ENCODE measurements around the gene C1orf50. TPM values are rescaled to one million over a fixed set of nuclear protein-coding genes. Genes with fewer than 3 reads are reported as not detected.

Gene C1orf50
- total RNA-seq, 6 experiments from 2014 or later, result 4.9 to 8.8 (median 6.0) TPM

GRCh38 chr1:42793824-42794223 is 26.8 kb downstream of the C1orf50 start:
- Mint-ChIP-seq H3K27me3 (ENCODE audit: insufficient read depth) (peaks cover 13% of the 10 kb centered on the region), H3K27ac (no peak overlapping the region), H3K36me3 (ENCODE audit: low read depth) (no peaks in the 10 kb centered on the region), H3K4me3 (no peak overlapping the region), H3K4me1 (ENCODE audit: low read depth) (no peaks in the 10 kb centered on the region), H3K9me3 (no peaks in the 10 kb centered on the region)
- no peak for TF ChIP-seq CTCF (IDR thresholded peaks at IDR 0.05)
- no peak for DNase-seq

- DNase-seq, result no peak
- TF ChIP-seq CTCF (IDR thresholded peaks at IDR 0.05), result no peak
- H3K36me3 Mint-ChIP-seq (ENCODE audit: low read depth), result no peaks in the 10 kb centered on the region
- H3K27me3 Mint-ChIP-seq (ENCODE audit: insufficient read depth), result peaks cover 12% of the 10 kb centered on the region
- no peaks in the 10 kb centered on the region for H3K9me3 Mint-ChIP-seq
- peaks cover 7% of the 10 kb centered on the region for H3K4me1 Mint-ChIP-seq (ENCODE audit: low read depth)
- no peak overlapping the region for H3K4me3 Mint-ChIP-seq
- H3K27ac Mint-ChIP-seq, result no peak overlapping the region
Observed at GRCh38 chr1:42797414-42797813, 30.4 kb downstream of the C1orf50 start.

- H3K4me3 Mint-ChIP-seq, result no peak overlapping the region
- no peaks in the 10 kb centered on the region for H3K36me3 Mint-ChIP-seq (ENCODE audit: low read depth)
- H3K27me3 Mint-ChIP-seq (ENCODE audit: insufficient read depth), result peaks cover 12% of the 10 kb centered on the region
- peaks cover 7% of the 10 kb centered on the region for H3K4me1 Mint-ChIP-seq (ENCODE audit: low read depth)
- no peak overlapping the region for H3K27ac Mint-ChIP-seq
- DNase-seq, result no peak
- H3K9me3 Mint-ChIP-seq, result no peaks in the 10 kb centered on the region
- TF ChIP-seq CTCF (IDR thresholded peaks at IDR 0.05), result no peak
Observed at GRCh38 chr1:42797979-42798378, 30.9 kb downstream of the C1orf50 start.

GRCh38 chr1:42801832-42802473 is 34.9 kb downstream of the C1orf50 start:
- H3K4me1 Mint-ChIP-seq (ENCODE audit: low read depth), result peaks cover 21% of the 10 kb centered on the region
- no peak overlapping the region for H3K4me3 Mint-ChIP-seq

GRCh38 chr1:42806171-42806570 is 39.1 kb downstream of the C1orf50 start:
- Mint-ChIP-seq H3K36me3 (ENCODE audit: low read depth) (peaks cover 7% of the 10 kb centered on the region; the same call in 1 of the 2 replicates), H3K9me3 (no peaks in the 10 kb centered on the region), H3K27me3 (ENCODE audit: insufficient read depth) (peaks cover 2% of the 10 kb centered on the region), H3K4me1 (ENCODE audit: low read depth) (peaks cover 31% of the 10 kb centered on the region), H3K27ac (peak overlapping the region; percentile 21; the same call in 1 of the 2 replicates), H3K4me3 (no peak overlapping the region)
- no peak for DNase-seq
- no peak for TF ChIP-seq CTCF (IDR thresholded peaks at IDR 0.05)

More at GRCh38 chr1:42801832-42802473, 34.9 kb downstream of the C1orf50 start:
- H3K36me3 Mint-ChIP-seq (ENCODE audit: low read depth), result peaks cover 7% of the 10 kb centered on the region; the same call in 1 of the 2 replicates
- H3K27me3 Mint-ChIP-seq (ENCODE audit: insufficient read depth), result peaks cover 9% of the 10 kb centered on the region
- no peak overlapping the region; the same call in none of the 2 replicates for H3K27ac Mint-ChIP-seq
- no peaks in the 10 kb centered on the region for H3K9me3 Mint-ChIP-seq
- TF ChIP-seq CTCF (IDR thresholded peaks at IDR 0.05), result no peak
- peak; percentile 25 for DNase-seq
